Brain pericyte (primary cell): ENCODE results near the gene CHCHD3.

Experiments used
- DNase-seq: peaks from one replicate; pipeline ENCODE4 v3.0.0-alpha.2; 2012; ENCODE audit warnings: low read depth, low spot score

Gene CHCHD3

GRCh38 chr7:133081599-133082389 is at the start of gene CHCHD3:
TSS of gene CHCHD3 (minus strand) at chr7:133082090. CDS start at chr7:133081937, 153 bp downstream.
- DNase-seq: peak; percentile 97

GRCh38 chr7:133130166-133130565 is 48.3 kb upstream of the CHCHD3 start:
- DNase-seq: no peak

GRCh38 chr7:133126422-133126821 is 44.5 kb upstream of the CHCHD3 start:
- no peak for DNase-seq

- DNase-seq: no peak
These were observed 43.1 kb upstream of the CHCHD3 start for GRCh38 chr7:133124974-133125373.

- DNase-seq: no peak
These were observed 39.4 kb upstream of the CHCHD3 start for GRCh38 chr7:133121175-133121844.

GRCh38 chr7:133119067-133119466 is 37.2 kb upstream of the CHCHD3 start:
- DNase-seq: no peak

GRCh38 chr7:133118261-133118660 is 36.4 kb upstream of the CHCHD3 start:
- no peak for DNase-seq

GRCh38 chr7:133117452-133117851 is 35.6 kb upstream of the CHCHD3 start:
- DNase-seq: no peak

GRCh38 chr7:133115596-133115995 is 33.7 kb upstream of the CHCHD3 start:
- DNase-seq: no peak

GRCh38 chr7:133114519-133114918 is 32.6 kb upstream of the CHCHD3 start:
- no peak for DNase-seq

GRCh38 chr7:133112976-133113375 is 31.1 kb upstream of the CHCHD3 start:
- DNase-seq: no peak

GRCh38 chr7:133112335-133112734 is 30.4 kb upstream of the CHCHD3 start:
- no peak for DNase-seq

- no peak for DNase-seq
These were observed 28.4 kb upstream of the CHCHD3 start for GRCh38 chr7:133110312-133110711.

- DNase-seq: no peak
These were observed 27.9 kb upstream of the CHCHD3 start for GRCh38 chr7:133109816-133110215.

- DNase-seq: no peak
These were observed 26.1 kb upstream of the CHCHD3 start for GRCh38 chr7:133108023-133108422.

- no peak for DNase-seq
These were observed 20.6 kb upstream of the CHCHD3 start for GRCh38 chr7:133102276-133103060.

GRCh38 chr7:133099633-133100286 is 17.9 kb upstream of the CHCHD3 start:
- no peak for DNase-seq

GRCh38 chr7:133095119-133095671 is 13.3 kb upstream of the CHCHD3 start:
- no peak for DNase-seq

GRCh38 chr7:133091943-133092464 is 10.1 kb upstream of the CHCHD3 start:
- no peak for DNase-seq

GRCh38 chr7:133082390-133082766 is 488 bp upstream of the CHCHD3 start:
- no peak for DNase-seq

- DNase-seq: no peak
These were observed 731 bp downstream of the CHCHD3 start for GRCh38 chr7:133081119-133081598.
